Loucy (cell line): ENCODE data around the gene APOBEC3G.
"Not testable (repeated sequence)": the region's sequence is repeated elsewhere in the genome, so short reads cannot be mapped to it uniquely, and the experiment has no call there.

ENCODE experiments used
- H2AFZ ChIP-seq: fragments of 200-600 bp; sonication (generic); 2 replicates; pipeline ENCODE4 v1.6.0; 2016; ENCODE audit warnings: antibody characterized with exemption, mild to moderate bottlenecking, low read length, moderate library complexity
- H3F3A ChIP-seq: fragments of 200-600 bp; 2 replicates; pipeline ENCODE4 v1.6.0; 2016; ENCODE audit warnings: antibody characterized with exemption, low read depth, mild to moderate bottlenecking
- H3K27me3 ChIP-seq: fragments of 200-600 bp; sonication (generic); 2 replicates; pipeline ENCODE4 v1.6.1; 2014; ENCODE audit warnings: low read length, mild to moderate bottlenecking; ENCODE audit not compliant: insufficient read depth, poor library complexity, severe bottlenecking
- H3K36me3 ChIP-seq: fragments of 200-600 bp; sonication (generic); 2 replicates; pipeline ENCODE4 v1.6.1; 2016; ENCODE audit warnings: low read length; ENCODE audit not compliant: insufficient read depth
- H3K4me1 ChIP-seq: fragments of 200-600 bp; sonication (generic); 2 replicates; pipeline ENCODE4 v1.5.1; 2014; ENCODE audit warnings: low read length, mild to moderate bottlenecking; ENCODE audit not compliant: insufficient read depth, poor library complexity, severe bottlenecking
- H3K4me2 ChIP-seq: fragments of 200-600 bp; sonication (generic); 2 replicates; pipeline ENCODE4 v1.6.0; 2014; ENCODE audit warnings: antibody characterized with exemption, low read length, low read depth, mild to moderate bottlenecking; ENCODE audit not compliant: poor library complexity, severe bottlenecking
- H3K4me3 ChIP-seq: fragments of 200-600 bp; sonication (generic); 2 replicates; pipeline ENCODE4 v1.5.1; 2014; ENCODE audit warnings: low read length, mild to moderate bottlenecking, mixed read lengths; ENCODE audit not compliant: poor library complexity, severe bottlenecking
- H3K79me2 ChIP-seq: fragments of 200-600 bp; sonication (generic); 2 replicates; pipeline ENCODE4 v1.6.1; 2014; ENCODE audit warnings: low read length; ENCODE audit not compliant: insufficient read depth
- H3K9ac ChIP-seq: fragments of 200-600 bp; sonication (generic); 2 replicates; pipeline ENCODE4 v1.6.0; 2014; ENCODE audit warnings: mild to moderate bottlenecking, low read depth, low read length, moderate library complexity; ENCODE audit not compliant: poor library complexity, severe bottlenecking
- H3K9me2 ChIP-seq: fragments of 200-600 bp; sonication (generic); replicated peaks from 2 replicates; pipeline ENCODE4 v1.6.1; 2016; ENCODE audit warnings: low read depth, low read length, mixed read lengths
- H3K9me3 ChIP-seq: fragments of 200-600 bp; sonication (generic); 2 replicates; pipeline ENCODE4 v1.6.1; 2014; ENCODE audit warnings: mild to moderate bottlenecking, antibody characterized with exemption, low read length, low read depth; ENCODE audit not compliant: insufficient read depth
- H4K20me1 ChIP-seq: fragments of 200-600 bp; sonication (generic); 2 replicates; pipeline ENCODE4 v1.6.0; 2014; ENCODE audit warnings: antibody characterized with exemption, low read length, mild to moderate bottlenecking; ENCODE audit not compliant: insufficient read depth, poor library complexity, severe bottlenecking
- CTCF ChIP-seq: fragments of 200-600 bp; sonication (generic); conservative IDR thresholded peaks from 2 replicates; pipeline ENCODE4 v1.5.1; 2014; ENCODE audit warnings: mild to moderate bottlenecking, antibody characterized with exemption, low read length
- EZH2phosphoT487 ChIP-seq: fragments of 200-600 bp; IDR thresholded peaks from 2 replicates; pipeline ENCODE4 v1.6.1; 2018; ENCODE audit warnings: antibody characterized with exemption, mild to moderate bottlenecking, moderate library complexity, borderline replicate concordance

The APOBEC3G gene

GRCh38 chr22:39073981-39074380 lies 3.1 kb upstream of the APOBEC3G start:
- Histone ChIP-seq H2AFZ (no peak overlapping the region), H3F3A (peaks cover 4% of the 10 kb centered on the region; the same call in 1 of the 2 replicates), H3K4me3 (no peak overlapping the region), H3K36me3 (no peaks in the 10 kb centered on the region), H4K20me1 (no peaks in the 10 kb centered on the region), H3K4me2 (no peak overlapping the region), H3K9me3 (no peaks in the 10 kb centered on the region), H3K9me2 (no peaks in the 10 kb centered on the region), H3K4me1 (peaks cover 34% of the 10 kb centered on the region), H3K79me2 (peaks cover 23% of the 10 kb centered on the region), H3K27me3 (no peaks in the 10 kb centered on the region), H3K9ac (no peak overlapping the region)
- no peak for TF ChIP-seq CTCF
- TF ChIP-seq EZH2phosphoT487 = no peak

- not testable (repeated sequence) for H3K36me3 ChIP-seq, H3K9me2 ChIP-seq, H3F3A ChIP-seq, H2AFZ ChIP-seq, H4K20me1 ChIP-seq, H3K27me3 ChIP-seq, H3K9me3 ChIP-seq
- peaks cover 45% of the 10 kb centered on the region for H3K79me2 ChIP-seq
- H3K4me2 ChIP-seq = peak overlapping the region; percentile 69
- H3K9ac ChIP-seq = peak overlapping the region; percentile 96
- H3K4me1 ChIP-seq = peaks cover 41% of the 10 kb centered on the region
- peak overlapping the region; percentile 71 for H3K4me3 ChIP-seq
Observed at GRCh38 chr22:39076155-39077025, 685 bp upstream of the APOBEC3G start.

- Histone ChIP-seq H3K4me1 (peaks cover 52% of the 10 kb centered on the region), H3K79me2 (peaks cover 55% of the 10 kb centered on the region), H3K9ac (peak overlapping the region; percentile 96), H3K4me3 (peak overlapping the region; percentile 90), H3K4me2 (peak overlapping the region; percentile 89)
- not testable (repeated sequence) for H3F3A ChIP-seq, H3K36me3 ChIP-seq, H3K27me3 ChIP-seq, H3K9me2 ChIP-seq, H2AFZ ChIP-seq, H3K9me3 ChIP-seq, H4K20me1 ChIP-seq
Observed at GRCh38 chr22:39077912-39078311, 837 bp downstream of the APOBEC3G start.

- Histone ChIP-seq H3K4me2 (peak overlapping the region; percentile 89), H3K9ac (peak overlapping the region; percentile 96), H4K20me1 (peaks cover 3% of the 10 kb centered on the region), H3K4me1 (peaks cover 56% of the 10 kb centered on the region), H3K9me2 (no peaks in the 10 kb centered on the region), H2AFZ (no peak overlapping the region), H3K4me3 (peak overlapping the region; percentile 90), H3K9me3 (no peaks in the 10 kb centered on the region), H3F3A (peaks cover 4% of the 10 kb centered on the region; the same call in 1 of the 2 replicates), H3K79me2 (peaks cover 56% of the 10 kb centered on the region), H3K27me3 (no peaks in the 10 kb centered on the region), H3K36me3 (no peaks in the 10 kb centered on the region)
- TF ChIP-seq CTCF (no peak), EZH2phosphoT487 (no peak)
Observed at GRCh38 chr22:39078329-39078728, 1.3 kb downstream of the APOBEC3G start.

- peak overlapping the region; percentile 89 for H3K4me2 ChIP-seq
- not testable (repeated sequence) for H3K9me2 ChIP-seq, H2AFZ ChIP-seq, H4K20me1 ChIP-seq, H3K27me3 ChIP-seq, H3K36me3 ChIP-seq, H3K9me3 ChIP-seq, H3F3A ChIP-seq
- H3K79me2 ChIP-seq = peaks cover 56% of the 10 kb centered on the region
- peaks cover 53% of the 10 kb centered on the region for H3K4me1 ChIP-seq
- peak overlapping the region; percentile 96 for H3K9ac ChIP-seq
- peak overlapping the region; percentile 90 for H3K4me3 ChIP-seq
Observed at GRCh38 chr22:39079054-39079637, 2.1 kb downstream of the APOBEC3G start.
